ENCODE measurements around the gene ABCD2.
"Not testable (repeated sequence)": the region's sequence is repeated elsewhere in the genome, so short reads cannot be mapped to it uniquely, and the experiment has no call there.

ABCD2 gene

DNA sequence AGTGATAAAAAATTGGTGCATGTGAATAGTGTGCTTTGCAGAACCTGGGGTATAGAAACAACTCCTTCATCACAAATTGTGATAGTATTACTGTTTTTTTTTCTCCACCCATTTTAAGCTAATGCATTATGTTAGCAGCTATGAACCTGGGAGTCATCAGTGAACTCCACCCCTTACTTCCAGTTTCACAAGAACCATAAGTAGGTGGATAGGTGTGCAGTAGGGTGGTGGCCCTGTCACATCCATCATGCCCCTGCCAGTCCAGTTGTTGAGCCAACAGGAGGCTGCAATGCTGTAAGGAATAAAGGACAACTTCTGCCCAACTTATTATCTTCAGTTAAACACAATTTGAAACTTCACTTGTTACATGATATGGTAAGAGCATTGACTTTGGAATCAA, 85.7 kb downstream of the ABCD2 start:
- Mint-ChIP-seq H3K27ac (no peak overlapping the region), H3K36me3 (ENCODE audit: low read depth) (no peaks in the 10 kb centered on the region), H3K4me1 (ENCODE audit: low read depth) (no peaks in the 10 kb centered on the region), H3K27me3 (no peaks in the 10 kb centered on the region), H3K9me3 (no peaks in the 10 kb centered on the region), H3K4me3 (no peak overlapping the region)

GRCh38 chr12:39532448-39532847, 87.2 kb downstream of the ABCD2 start:
- Mint-ChIP-seq H3K36me3 (ENCODE audit: low read depth) (peaks cover under 1% of the 10 kb centered on the region), H3K27ac (no peak overlapping the region), H3K4me1 (ENCODE audit: low read depth) (no peaks in the 10 kb centered on the region), H3K9me3 (peaks cover 7% of the 10 kb centered on the region), H3K27me3 (no peaks in the 10 kb centered on the region), H3K4me3 (no peak overlapping the region)

- no peaks in the 10 kb centered on the region for H3K27me3 Mint-ChIP-seq
- no peak overlapping the region for H3K27ac Mint-ChIP-seq
- no peak overlapping the region for H3K4me3 Mint-ChIP-seq
- peaks cover 4% of the 10 kb centered on the region for H3K36me3 Mint-ChIP-seq (ENCODE audit: low read depth)
- H3K9me3 Mint-ChIP-seq: peaks cover 19% of the 10 kb centered on the region
- H3K4me1 Mint-ChIP-seq (ENCODE audit: low read depth): no peaks in the 10 kb centered on the region
Measured at GRCh38 chr12:39526974-39527373, 92.6 kb downstream of the ABCD2 start.

DNA sequence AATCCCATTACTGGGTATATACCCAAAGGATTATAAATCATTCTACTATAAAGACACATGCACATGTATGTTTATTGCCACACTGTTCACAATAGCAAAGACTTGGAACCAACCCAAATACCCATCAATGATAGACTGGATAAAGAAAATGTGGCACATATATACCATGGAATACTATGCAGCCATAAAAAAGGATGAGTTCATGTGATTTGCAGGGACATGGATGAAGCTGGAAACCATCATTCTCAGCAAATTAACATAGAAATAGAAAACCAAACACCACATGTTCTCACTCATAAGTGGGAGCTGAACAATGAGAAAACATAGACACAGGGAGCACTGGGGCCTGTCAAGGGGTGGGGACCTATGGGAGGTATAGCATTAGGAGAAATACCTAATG, 97.4 kb downstream of the ABCD2 start:
- H3K4me1 Mint-ChIP-seq (ENCODE audit: low read depth); H3K27me3 Mint-ChIP-seq; H3K36me3 Mint-ChIP-seq (ENCODE audit: low read depth); H3K4me3 Mint-ChIP-seq; H3K27ac Mint-ChIP-seq: not testable (repeated sequence)
- peaks cover 24% of the 10 kb centered on the region for H3K9me3 Mint-ChIP-seq

GRCh38 chr12:39510001-39510400, 109.6 kb downstream of the ABCD2 start:
- Mint-ChIP-seq H3K27me3 (no peaks in the 10 kb centered on the region), H3K27ac (no peak overlapping the region), H3K4me3 (no peak overlapping the region), H3K4me1 (ENCODE audit: low read depth) (no peaks in the 10 kb centered on the region), H3K9me3 (peaks cover 15% of the 10 kb centered on the region), H3K36me3 (ENCODE audit: low read depth) (peaks cover 10% of the 10 kb centered on the region)

DNA sequence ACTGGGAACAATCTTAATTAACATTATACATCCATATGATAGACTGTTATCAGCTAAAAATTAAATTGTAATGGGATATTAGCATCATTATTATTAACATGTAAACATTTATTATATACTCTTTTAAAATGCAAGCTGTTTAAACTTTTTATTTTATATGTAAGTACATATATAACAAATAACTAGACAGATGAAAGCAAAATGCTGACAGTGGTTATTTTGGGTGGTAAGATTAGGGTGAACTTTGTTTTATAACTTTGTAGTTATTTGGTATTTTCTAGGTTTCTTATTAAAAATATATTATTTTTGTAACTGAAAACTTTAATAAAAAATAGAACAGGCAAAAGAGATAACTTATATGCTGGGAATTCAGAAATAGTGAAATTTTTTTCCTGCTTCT, 114.0 kb downstream of the ABCD2 start:
- H3K4me1 Mint-ChIP-seq (ENCODE audit: low read depth): no peaks in the 10 kb centered on the region
- H3K27ac Mint-ChIP-seq: no peak overlapping the region
- no peaks in the 10 kb centered on the region for H3K27me3 Mint-ChIP-seq
- no peaks in the 10 kb centered on the region for H3K36me3 Mint-ChIP-seq (ENCODE audit: low read depth)
- H3K4me3 Mint-ChIP-seq: no peak overlapping the region
- H3K9me3 Mint-ChIP-seq: no peaks in the 10 kb centered on the region

GRCh38 chr12:39505023-39505422, 114.6 kb downstream of the ABCD2 start:
- H3K36me3 Mint-ChIP-seq (ENCODE audit: low read depth): no peaks in the 10 kb centered on the region
- no peaks in the 10 kb centered on the region for H3K27me3 Mint-ChIP-seq
- H3K27ac Mint-ChIP-seq: no peak overlapping the region
- H3K4me3 Mint-ChIP-seq: no peak overlapping the region
- H3K9me3 Mint-ChIP-seq: no peaks in the 10 kb centered on the region
- H3K4me1 Mint-ChIP-seq (ENCODE audit: low read depth): no peaks in the 10 kb centered on the region

- Mint-ChIP-seq H3K4me1 (ENCODE audit: low read depth) (no peaks in the 10 kb centered on the region), H3K27ac (no peak overlapping the region), H3K4me3 (no peak overlapping the region), H3K9me3 (no peaks in the 10 kb centered on the region), H3K27me3 (no peaks in the 10 kb centered on the region), H3K36me3 (ENCODE audit: low read depth) (no peaks in the 10 kb centered on the region)
Measured at GRCh38 chr12:39503439-39503838, 116.2 kb downstream of the ABCD2 start.

- no peaks in the 10 kb centered on the region for H3K36me3 Mint-ChIP-seq (ENCODE audit: low read depth)
- H3K27me3 Mint-ChIP-seq: no peaks in the 10 kb centered on the region
- H3K9me3 Mint-ChIP-seq: no peaks in the 10 kb centered on the region
- no peak overlapping the region for H3K27ac Mint-ChIP-seq
- no peak overlapping the region for H3K4me3 Mint-ChIP-seq
- no peaks in the 10 kb centered on the region for H3K4me1 Mint-ChIP-seq (ENCODE audit: low read depth)
Measured at GRCh38 chr12:39502726-39503125, 116.9 kb downstream of the ABCD2 start.

Data from stimulated activated naive CD8-positive, alpha-beta T cell treated with anti-CD3 and anti-CD28 coated beads, Interleukin-15, Interleukin-2, amounts not matched to agents 100 ng/mL and 50 ng/mL, for 24 hours (primary cell).